CD4-positive, alpha-beta T cell treated with Interleukin-21 for 1 hour (primary cell): ENCODE data around the gene ANO5.

Experiments
- DNase-seq: peaks from one replicate; pipeline ENCODE4 v3.0.0-alpha.2; 2020

Gene ANO5, protein sequence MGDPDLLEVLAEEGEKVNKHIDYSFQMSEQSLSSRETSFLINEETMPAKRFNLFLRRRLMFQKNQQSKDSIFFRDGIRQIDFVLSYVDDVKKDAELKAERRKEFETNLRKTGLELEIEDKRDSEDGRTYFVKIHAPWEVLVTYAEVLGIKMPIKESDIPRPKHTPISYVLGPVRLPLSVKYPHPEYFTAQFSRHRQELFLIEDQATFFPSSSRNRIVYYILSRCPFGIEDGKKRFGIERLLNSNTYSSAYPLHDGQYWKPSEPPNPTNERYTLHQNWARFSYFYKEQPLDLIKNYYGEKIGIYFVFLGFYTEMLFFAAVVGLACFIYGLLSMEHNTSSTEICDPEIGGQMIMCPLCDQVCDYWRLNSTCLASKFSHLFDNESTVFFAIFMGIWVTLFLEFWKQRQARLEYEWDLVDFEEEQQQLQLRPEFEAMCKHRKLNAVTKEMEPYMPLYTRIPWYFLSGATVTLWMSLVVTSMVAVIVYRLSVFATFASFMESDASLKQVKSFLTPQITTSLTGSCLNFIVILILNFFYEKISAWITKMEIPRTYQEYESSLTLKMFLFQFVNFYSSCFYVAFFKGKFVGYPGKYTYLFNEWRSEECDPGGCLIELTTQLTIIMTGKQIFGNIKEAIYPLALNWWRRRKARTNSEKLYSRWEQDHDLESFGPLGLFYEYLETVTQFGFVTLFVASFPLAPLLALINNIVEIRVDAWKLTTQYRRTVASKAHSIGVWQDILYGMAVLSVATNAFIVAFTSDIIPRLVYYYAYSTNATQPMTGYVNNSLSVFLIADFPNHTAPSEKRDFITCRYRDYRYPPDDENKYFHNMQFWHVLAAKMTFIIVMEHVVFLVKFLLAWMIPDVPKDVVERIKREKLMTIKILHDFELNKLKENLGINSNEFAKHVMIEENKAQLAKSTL

DNA sequence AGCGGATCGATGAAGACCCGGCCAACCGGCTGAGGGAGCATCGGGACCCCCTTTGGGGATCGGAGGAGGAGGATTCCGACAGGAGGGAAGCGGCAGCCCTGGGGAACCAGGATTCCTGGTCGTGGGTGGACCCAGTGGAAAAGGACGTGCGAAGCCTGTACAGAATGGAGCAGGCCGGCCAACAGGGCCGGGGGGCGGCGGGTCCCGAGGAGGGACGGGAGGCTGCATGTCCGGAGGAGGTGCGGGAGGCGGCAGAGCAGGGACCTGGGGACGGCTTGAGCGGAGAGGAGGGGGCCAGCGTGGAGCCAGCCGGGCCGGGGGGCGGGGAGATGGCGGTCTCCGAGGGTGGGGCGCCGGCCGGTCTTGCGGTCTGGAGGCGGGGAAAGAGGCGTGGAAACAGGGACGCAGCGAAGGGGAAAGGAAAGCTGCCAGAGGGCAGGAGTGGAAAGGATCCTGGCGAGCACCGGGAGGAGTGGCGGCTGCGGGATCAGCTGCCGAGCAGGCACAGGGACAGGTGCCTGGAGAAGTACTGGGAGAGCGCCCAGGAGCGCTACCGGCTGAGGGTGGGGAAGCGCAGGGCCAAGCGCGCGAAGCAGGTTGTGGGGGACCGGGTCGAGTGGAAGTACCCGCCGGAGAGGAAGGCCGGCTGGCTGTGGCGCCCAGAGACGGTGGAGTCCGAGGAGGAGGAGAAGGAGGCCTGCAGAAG lies at the start of gene ANO5:
Gene ANO5 (plus strand): TSS at position 444 of the 706 bp plus-strand sequence. CDS start 408 bp downstream, outside the sequence.
- DNase-seq, result no peak

DNA sequence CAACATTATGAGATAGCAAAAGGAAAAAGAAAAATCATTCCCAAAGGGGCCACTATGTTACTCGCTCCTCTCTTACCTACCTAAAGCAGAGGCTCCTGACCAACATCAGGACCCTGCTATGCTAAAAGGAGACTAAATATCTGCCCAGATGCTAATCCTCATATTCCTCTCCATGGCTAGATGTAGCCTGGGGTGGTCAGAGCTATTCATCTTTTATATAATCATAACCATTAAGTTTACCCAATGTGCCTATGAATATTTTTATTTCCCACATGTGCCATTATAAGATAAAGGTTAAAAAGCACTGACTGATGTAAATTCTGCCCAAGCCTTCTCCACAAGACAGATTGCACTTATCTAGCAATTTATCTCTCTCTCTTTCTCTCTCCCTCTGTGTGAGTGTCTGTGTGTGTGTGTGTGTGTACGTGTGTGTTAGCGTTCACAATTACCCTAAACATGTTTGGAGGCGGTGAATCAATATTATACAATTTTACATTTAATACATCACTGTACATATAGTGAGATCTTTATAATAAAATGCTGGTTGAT lies 41.2 kb upstream of the ANO5 start:
- no peak for DNase-seq

DNA sequence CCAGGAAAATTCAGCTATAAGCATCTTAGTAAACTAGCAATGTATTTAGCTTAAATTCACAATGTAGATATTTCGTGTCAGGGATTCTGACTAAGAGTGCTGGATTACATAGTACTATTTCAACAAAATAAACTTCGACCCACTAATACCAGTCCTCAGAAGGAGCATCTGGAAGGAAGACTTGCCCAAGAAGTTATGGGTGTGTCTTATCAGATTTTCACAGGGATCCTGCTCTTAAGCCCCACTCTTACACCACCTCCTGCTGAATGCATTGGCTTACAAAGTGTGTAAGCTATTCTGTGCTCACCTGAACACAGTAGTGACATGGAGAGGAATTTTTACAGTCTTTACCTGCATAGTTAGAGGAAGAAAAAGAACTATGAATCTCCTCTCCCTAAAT lies 35.4 kb upstream of the ANO5 start:
- no peak for DNase-seq

DNA sequence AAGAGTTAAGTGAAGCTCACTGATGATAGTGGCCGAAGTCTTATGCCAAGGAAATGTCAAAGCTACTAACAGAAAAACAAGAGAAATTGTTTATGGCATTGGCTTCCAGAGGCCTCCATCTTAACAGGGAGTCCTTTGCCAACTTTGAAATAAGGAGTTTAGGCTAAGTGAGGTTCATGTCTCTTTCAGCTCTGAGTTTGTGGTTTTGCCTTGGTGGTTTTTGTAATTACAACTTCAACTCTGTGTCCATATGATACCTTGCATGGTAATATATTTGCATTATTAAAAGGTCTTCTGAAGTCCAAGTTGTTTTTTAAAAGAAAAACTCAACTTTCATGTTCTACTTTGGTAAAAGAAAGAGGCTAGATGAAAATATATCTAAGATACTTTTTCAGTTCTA lies 31.4 kb upstream of the ANO5 start:
- no peak for DNase-seq

DNA sequence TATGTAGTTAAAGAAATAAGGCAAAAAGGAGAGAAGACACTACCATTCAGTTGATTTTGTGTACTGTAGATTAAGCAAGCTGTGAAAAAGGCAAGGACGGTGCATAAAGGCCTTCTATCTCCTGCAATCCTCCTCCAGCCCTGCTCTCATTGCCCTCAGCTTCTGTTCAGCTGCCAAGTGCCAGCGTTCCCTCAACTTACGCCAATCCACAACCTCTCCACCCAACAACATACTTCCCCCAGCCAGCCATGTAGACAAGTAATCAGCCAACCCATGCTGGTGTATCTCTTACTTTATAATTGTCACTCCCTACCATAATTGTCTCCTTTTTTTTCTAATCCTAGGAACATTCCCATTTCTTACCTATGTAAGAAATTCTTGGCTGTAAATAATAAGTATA lies 30.1 kb upstream of the ANO5 start:
- no peak for DNase-seq

DNA sequence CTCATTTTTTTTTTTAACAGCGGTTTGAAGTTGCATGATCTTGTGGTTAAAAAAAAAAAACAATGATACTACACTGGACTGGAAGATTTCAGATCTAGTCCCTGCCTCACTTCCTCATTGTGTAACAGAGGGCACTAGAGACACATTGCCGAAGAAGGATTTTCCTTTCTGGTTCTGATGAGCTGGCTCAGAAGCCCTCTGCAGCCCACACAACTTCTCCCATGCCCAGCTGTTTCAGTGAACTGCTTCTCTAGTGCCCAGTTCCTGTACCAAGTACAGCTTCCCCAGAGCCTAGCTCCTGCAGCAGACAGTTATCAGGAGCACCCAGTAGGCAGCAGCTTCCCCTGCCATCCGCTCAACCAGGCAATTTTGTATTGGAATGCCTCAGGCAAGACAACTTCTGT lies 29.5 kb upstream of the ANO5 start:
- DNase-seq, result peak; percentile 1

DNA sequence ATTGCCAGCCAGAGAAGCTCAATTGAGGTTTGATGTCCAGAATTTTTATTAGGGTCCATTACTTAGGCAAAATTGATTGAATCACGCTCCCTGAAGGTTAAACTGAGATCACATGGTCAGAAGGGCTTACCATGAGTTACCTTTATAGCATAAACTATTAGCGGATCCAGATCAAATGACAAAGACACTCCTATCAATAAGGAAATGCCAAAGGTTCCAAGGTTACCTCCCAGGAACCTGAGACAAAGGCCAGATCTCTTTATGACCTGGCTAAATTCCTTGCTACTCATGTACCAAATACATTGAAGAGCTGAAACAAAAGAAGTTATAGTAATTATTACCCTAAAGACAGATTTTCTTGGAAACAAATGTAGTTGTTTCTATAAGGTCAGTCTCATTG lies 27.8 kb upstream of the ANO5 start:
- DNase-seq, result no peak

DNA sequence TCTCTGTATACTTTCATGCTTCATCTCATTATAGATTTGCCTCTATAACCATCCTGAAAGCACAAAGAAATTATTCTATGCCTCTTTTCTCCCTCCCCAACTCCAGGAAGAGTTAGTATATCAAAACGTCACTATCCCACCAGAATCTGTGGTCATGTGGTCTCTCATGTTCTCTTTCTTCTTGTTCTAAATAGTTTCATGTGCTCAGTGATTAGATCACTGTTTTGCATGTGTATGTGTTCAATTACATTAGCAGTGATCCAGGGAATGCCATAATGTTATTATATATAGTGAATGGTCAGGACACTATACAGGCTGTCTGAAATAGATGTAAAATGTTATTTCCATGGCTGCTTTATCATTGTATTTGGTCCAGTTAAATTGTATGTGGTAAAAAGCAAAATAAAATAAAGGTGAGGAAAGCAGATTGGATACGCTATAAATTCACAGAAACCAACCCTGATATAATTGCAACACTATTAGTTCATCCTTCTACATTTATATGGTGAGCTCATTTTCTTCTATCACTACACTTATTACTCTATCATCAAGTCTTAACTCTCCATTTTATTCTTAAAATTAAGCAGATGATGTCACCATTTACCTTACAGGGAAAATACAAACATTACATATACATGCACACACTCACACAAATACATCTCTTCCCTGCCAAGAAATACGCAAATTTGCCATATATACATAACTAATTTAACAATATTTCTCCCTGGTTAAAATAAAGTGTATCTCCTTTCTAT lies 26.9 kb upstream of the ANO5 start:
- no peak for DNase-seq

DNA sequence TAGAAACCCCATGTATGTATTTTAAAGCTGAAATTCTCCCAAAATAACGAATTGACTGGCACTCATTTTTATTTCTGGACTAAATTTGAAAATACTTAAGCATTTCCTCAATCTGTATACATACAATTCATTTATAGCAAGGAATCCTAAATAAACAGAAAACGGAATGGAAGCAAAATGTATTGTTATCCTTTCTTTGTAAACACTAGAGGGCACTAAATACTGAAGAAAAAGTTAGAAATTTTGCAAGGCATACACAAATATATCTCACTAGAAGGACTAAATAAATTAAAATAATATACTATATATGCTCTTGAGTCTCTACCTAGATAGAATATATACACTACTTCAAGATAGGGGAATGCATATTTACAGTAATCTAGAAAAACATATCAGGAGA lies 23.1 kb upstream of the ANO5 start:
- no peak for DNase-seq

DNA sequence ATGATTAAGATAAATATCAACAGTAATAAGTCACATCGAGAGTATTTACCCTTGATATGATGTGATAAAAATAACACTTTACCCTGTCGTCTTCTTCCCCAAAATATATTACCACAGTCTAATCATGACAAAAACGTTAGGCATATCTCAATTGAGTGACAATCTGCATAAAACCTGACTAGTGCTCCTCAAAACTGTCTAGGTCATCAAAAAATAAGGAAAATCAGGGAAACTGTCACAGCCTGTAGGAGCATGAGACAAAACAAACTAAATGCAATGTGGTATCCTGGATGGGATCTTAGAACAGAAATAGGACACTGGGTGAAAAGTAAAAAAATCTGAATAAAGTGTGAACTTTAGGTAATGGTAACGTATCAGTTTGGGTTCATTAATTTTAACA lies 19.4 kb upstream of the ANO5 start:
- DNase-seq, result no peak

DNA sequence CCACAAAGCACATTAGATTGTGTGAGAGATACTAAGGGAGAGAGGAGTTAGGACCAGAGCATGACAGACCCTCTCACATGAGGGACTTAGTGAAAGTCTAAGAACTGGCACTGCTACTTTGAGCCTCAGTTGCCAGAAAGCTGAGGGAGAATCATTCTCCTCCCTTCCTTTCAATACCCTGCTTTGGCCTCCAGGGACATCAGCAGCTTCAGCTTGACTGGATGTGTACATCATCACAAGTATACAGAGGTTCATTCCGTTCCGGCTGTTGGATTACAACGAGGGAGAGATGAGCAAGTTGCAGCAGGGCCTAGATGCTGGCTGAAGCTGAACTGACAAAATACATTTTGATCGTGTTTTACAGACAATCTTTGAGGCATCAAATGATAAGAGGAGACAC lies 15.7 kb upstream of the ANO5 start:
- DNase-seq, result no peak

DNA sequence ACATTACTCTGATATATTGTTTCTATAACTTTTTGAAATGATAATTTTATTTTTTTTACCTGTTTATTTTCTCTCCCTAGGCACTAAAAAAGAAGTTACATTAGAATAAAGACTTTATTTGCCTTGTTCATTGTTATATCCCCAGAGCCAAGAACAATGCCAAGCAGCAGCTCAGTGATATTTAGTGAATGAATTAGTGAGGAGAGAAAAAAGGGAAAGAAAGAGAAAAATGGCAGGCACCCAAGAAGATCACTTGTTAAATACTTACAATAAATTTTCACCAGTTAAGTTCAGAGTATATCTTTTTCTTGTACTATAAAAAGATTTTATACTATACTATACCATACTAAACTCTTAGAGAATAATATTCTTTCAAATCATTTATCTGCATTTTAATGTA lies 13.3 kb upstream of the ANO5 start:
- DNase-seq, result no peak

DNA sequence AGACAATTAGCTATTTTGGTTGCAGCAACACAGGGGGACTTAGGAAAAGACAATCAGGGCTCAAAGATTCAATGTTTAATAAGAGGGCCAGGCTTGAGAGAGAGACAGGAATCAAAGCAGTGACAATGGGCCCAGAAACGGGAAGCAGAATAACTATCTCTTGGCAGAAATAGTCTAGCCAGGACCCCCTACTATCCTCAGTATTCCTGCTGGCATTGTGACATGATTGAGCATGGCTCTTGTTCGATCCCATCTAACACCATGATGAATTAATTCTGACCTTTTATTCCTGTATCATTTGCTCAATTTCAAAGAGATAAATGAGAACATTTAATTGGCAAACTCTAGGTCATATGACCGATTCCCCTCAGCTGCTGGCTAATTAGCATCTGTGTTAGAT lies 12.8 kb upstream of the ANO5 start:
- no peak for DNase-seq

DNA sequence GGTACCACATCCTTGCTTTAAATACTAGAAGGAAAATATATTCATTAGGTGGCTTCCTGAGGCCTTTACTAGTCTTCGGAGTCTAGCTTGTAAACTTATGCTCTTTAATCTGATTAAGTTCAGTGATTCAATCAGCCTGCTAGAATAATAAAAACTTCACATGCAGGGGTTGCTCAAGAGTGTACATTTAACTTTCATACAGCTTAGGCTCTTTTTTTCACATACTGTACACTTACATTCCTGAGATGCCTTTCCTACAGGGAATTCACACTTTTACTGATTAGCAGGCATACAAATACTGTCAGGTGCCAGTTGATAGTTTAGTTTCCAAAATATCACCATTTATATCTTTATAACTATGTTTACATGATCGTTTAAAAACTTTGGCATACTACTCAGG lies 3.2 kb upstream of the ANO5 start:
- DNase-seq, result no peak

DNA sequence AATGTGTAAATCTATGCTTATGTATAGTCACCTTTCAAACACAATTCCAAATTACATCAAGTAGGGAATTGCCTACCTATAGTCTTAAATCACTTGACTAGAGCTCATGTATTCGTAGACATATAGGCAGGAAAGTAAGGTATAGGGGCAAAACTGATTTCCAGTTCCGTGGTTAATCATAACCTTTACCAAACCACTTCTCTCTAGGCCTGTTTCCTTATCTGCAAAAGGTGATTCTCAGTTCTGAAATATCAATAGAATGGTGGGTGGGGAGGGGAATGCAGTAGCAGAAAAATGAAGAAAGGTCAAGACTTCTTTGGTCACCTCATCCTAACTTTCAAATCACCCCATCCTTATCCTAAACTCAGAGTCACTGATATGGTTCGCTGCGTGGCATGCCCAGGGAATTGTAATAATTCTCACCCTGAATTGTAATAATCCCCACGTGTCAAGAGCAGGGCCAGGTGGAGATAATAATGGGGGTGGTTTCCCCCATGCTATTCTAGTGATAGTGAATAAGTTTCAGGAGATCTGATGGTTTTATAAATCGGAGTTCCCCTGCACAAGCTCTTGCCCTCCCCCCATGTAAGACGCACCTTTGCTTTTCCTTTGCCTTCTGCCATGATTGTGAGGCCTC lies 1.9 kb upstream of the ANO5 start:
- no peak for DNase-seq

DNA sequence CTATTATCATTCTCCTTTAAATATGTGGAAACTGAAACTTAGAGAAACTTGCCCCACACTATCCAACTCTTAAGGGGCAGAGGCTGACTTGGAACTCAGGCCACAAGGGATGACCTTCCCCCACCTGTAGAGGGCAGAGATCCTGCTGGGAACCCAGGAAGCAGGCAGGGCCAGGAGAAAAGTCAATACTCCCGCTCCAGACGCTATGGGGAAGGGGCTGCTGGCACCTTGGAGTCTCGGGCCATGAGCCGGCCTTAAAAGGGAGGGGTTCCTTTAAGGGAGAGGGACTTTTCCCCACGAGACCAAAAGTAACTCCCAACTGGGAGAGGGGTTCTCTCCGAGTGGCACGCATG lies 620 bp upstream of the ANO5 start:
- no peak for DNase-seq

DNA sequence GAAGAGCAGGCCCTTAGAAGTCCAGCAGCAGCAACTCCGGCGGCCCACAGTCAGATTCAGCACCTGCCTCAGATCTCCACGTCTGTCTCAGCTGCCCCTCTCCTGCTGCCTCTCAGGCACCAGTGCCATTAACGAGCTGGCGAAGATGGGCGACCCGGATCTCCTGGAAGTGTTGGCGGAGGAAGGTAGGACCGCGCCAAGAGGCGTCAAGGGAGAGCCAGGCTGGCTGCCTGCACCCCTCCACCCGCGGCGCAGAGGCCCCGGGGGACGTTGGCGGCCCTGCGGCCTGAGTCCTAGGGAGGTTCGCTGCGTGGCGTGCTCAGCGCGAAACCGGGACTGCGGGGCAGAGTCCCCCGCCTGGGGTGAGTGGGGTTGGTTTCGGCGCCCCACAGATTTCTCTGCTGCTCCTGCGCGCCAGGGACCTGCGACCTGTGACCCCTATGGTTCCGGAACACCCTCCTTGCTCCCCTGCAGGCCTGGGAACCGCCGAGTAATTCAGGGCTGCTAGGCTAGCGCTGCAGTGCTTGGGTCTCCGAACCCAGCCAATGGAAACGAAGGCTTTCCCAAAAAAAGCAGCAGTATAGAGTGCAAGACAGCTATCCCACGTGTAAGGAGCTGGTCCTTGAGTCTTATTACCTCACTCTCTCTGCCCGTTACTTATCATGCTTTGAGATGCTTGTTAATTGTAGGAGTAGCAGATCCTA lies 615 bp downstream of the ANO5 start:
- DNase-seq, result no peak

DNA sequence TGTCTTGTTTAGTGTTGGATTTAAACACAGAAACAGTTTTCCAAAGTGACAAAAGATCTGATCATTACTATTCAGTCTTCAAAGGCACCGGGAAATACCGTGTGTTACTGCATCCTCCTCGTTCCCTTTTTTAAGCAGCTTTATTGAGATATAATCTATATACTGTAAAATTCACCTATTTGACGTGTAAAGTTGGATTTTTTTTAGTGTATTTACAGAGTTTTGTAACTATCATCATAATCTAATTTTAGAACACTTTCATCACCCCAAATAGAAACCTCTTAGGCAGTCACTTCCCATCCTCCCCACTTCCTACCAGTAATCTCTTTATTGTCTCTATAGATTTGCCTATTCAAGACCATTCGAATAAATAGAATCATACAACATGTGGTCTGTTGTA lies 1.4 kb downstream of the ANO5 start:
- no peak for DNase-seq

DNA sequence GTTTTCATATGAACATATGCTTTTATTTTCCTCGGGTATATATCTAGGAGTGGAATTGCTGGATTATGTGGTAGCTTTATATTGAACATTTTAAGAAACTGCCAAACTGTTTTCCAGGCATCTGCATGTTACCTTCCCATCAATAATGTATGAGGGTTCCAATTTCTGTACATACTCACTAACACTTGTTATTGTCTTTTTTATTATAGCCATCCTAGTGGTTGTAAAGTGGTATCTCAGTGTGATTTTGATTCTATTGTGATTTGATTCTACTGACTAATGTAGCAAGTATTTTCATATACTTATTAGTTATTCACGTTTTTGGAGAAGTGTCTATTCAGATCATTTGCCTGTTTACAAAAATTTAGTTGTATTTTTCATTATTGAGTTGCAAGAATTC lies 2.0 kb downstream of the ANO5 start:
- DNase-seq, result no peak

DNA sequence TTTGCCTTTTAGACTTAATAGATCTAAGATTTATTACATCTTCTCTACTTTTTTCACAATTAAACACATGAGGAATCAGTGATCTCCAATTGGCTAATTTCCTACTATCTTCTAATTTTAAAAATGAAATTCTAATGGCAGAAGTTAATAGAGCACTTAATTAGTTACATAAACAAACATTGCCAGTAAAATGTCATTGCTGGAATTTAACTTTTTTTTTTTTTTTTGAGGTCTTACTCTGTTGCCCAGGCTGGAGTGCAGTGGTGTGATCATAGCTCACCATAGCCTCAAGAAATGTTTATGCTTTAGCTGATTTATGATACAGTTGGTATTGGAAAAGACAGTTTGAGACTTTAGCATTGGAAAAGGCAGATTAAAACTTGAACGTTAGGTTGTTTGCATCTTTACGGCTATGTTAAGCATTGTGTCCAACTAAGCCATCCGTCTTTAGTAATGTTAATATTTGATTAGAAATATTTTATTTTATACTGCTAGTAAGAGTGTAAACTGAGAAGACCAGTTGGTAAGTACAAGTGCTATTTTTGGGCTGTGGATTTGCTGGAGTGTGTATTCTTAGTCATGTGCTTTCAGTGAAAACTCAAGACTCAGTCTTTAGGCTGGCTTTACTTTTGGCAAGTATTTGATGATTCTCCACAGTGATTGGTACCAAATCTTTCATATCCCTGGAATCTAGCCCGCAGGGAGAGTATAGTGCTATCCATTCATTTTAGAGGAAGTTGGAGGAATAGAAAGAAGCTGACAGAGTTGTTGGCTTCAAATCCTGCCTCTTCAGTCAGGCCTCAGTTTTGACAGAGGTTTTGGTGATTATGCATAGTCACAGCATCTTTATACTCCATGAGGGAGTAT lies 4.5 kb downstream of the ANO5 start:
- no peak for DNase-seq
